Measurements from ENCODE around the gene SUCO. TPM values are rescaled to one million over a fixed set of nuclear protein-coding genes. Genes with fewer than 3 reads are reported as not detected.

The SUCO gene
- polyA plus RNA-seq, 2 of the 4 experiments (the other 2 are of a cell fraction) = 10.3 to 21.8 TPM

GRCh38 chr1:172496678-172497077, 36.3 kb upstream of the SUCO start:
- CTCF ChIA-PET = interaction anchor here (1.0 to 2.0 kb wide), 2 partner anchors 10 to 223 kb away, joined by 4 to 5 read pairs; no protein-coding TSS in a partner anchor
- Histone ChIP-seq H3K4me1 (peaks cover 18% of the 10 kb centered on the region), H3K27ac (no peak overlapping the region), H3K4me2 (no peak overlapping the region), H3K4me3 (no peak overlapping the region), H3K9me3 (no peaks in the 10 kb centered on the region)
- POLR2A ChIA-PET = no interaction called here
- 87% methylated on average over 1 of the region's 1 CpG for WGBS (ENCODE audit: missing lambda C conversion rate)
- ATAC-seq = no peak
- FAIRE-seq = no peak
- no peak for DNase-seq (ENCODE audit: low read depth in 1 of 2, low spot score in 1 of 2)
- no peak for TF ChIP-seq CHD2 (IDR thresholded peaks at IDR 0.05; ENCODE audit: low read length, partially characterized antibody)
- TF ChIP-seq CHD4 (IDR thresholded peaks at IDR 0.05; ENCODE audit: borderline replicate concordance) = no peak
- no peak for TF ChIP-seq NR3C1 (IDR thresholded peaks at IDR 0.05)
- TF ChIP-seq RARB (CRISPR knock-in tag; IDR thresholded peaks at IDR 0.05) = no peak
- no peak for TF ChIP-seq MAFK (IDR thresholded peaks at IDR 0.05; ENCODE audit: partially characterized antibody)
- TF ChIP-seq PHF8 (IDR thresholded peaks at IDR 0.05; ENCODE audit: borderline replicate concordance, low read depth) = no peak
- no peak for TF ChIP-seq MYC (IDR thresholded peaks at IDR 0.05; ENCODE audit: borderline replicate concordance, low read length)
- no peak for TF ChIP-seq RNF2 (IDR thresholded peaks at IDR 0.05; ENCODE audit: borderline replicate concordance, low read depth)
- no peak for TF ChIP-seq JUNB (IDR thresholded peaks at IDR 0.05)
- TF ChIP-seq HMGXB4 (CRISPR knock-in tag; IDR thresholded peaks at IDR 0.05; ENCODE audit: borderline replicate concordance) = no peak
- no peak for TF ChIP-seq HOXB5 (CRISPR knock-in tag; IDR thresholded peaks at IDR 0.05)
- TF ChIP-seq BHLHE40 (IDR thresholded peaks at IDR 0.05; ENCODE audit: low read depth, low read length) = no peak
- TF ChIP-seq USF2 (IDR thresholded peaks at IDR 0.05) = no peak
- TF ChIP-seq ELK1 (IDR thresholded peaks at IDR 0.05; ENCODE audit: low read depth, low read length) = no peak
- TF ChIP-seq ESRRA (IDR thresholded peaks at IDR 0.05; ENCODE audit: borderline replicate concordance, low read length) = no peak

- ChIA-PET POLR2A (no interaction called here), CTCF (interaction anchor here (1.0 to 2.0 kb wide), 2 partner anchors 10 to 223 kb away, joined by 4 to 5 read pairs; no protein-coding TSS in a partner anchor)
- H3K4me1 ChIP-seq = peaks cover 18% of the 10 kb centered on the region
- 55% methylated on average over 5 of the region's 5 CpGs for WGBS (ENCODE audit: missing lambda C conversion rate)
- peak overlapping the region in 1 of 2 experiments; percentile 34; a peak in 1 of 6 replicates for H3K27ac ChIP-seq
- no peak overlapping the region for H3K4me2 ChIP-seq
- TF ChIP-seq EHF (CRISPR knock-in tag; IDR thresholded peaks at IDR 0.05) (no peak), ATOH8 (CRISPR knock-in tag; IDR thresholded peaks at IDR 0.05; ENCODE audit: low read depth) (no peak)
- FAIRE-seq (no peak), ATAC-seq (peak in 1 of 2 experiments; percentile 42; a peak in 2 of 6 replicates), DNase-seq (ENCODE audit: low read depth in 1 of 2, low spot score in 1 of 2) (peak; percentile 3 to 4)
- no peak overlapping the region for H3K4me3 ChIP-seq
- no peaks in the 10 kb centered on the region for H3K9me3 ChIP-seq
Observed at GRCh38 chr1:172497230-172497629, 35.7 kb upstream of the SUCO start.

GRCh38 chr1:172498857-172499256, 34.1 kb upstream of the SUCO start:
- H3K4me3 ChIP-seq = no peak overlapping the region
- ATAC-seq (no peak), DNase-seq (ENCODE audit: low read depth in 1 of 2, low spot score in 1 of 2) (no peak), FAIRE-seq (no peak)
- ChIA-PET POLR2A (no interaction called here), CTCF (interaction anchor here (0.7 kb wide), 1 partner anchor 12 kb away, joined by 3 read pairs; no protein-coding TSS in a partner anchor)
- WGBS (ENCODE audit: missing lambda C conversion rate) = 98% methylated on average over 2 of the region's 2 CpGs
- peaks cover 18% of the 10 kb centered on the region for H3K4me1 ChIP-seq
- H3K27ac ChIP-seq = no peak overlapping the region
- TF ChIP-seq KDM5A (IDR thresholded peaks at IDR 0.05) = no peak
- TF ChIP-seq MYC (IDR thresholded peaks at IDR 0.05; ENCODE audit: borderline replicate concordance, low read length) = no peak
- no peak for TF ChIP-seq RNF2 (IDR thresholded peaks at IDR 0.05; ENCODE audit: borderline replicate concordance, low read depth)
- TF ChIP-seq TP53 (CRISPR knock-in tag; IDR thresholded peaks at IDR 0.05) = no peak
- no peak for TF ChIP-seq HOXA7 (CRISPR knock-in tag; IDR thresholded peaks at IDR 0.05)
- no peak for TF ChIP-seq BHLHE40 (IDR thresholded peaks at IDR 0.05; ENCODE audit: low read depth, low read length)
- no peak for TF ChIP-seq REST (IDR thresholded peaks at IDR 0.05)
- H3K9me3 ChIP-seq = no peaks in the 10 kb centered on the region
- no peak overlapping the region for H3K4me2 ChIP-seq

Measured in A549 (cell line).